GM19240 (cell line): ENCODE results near the gene COL4A6.
"Not testable (repeated sequence)": the region's sequence is repeated elsewhere in the genome, so short reads cannot be mapped to it uniquely, and the experiment has no call there.

Experiments
- DNase-seq: peaks from one replicate; pipeline ENCODE4 v3.0.0; 2011; ENCODE audit warnings: low spot score; ENCODE audit not compliant: insufficient read length

The COL4A6 gene

DNA sequence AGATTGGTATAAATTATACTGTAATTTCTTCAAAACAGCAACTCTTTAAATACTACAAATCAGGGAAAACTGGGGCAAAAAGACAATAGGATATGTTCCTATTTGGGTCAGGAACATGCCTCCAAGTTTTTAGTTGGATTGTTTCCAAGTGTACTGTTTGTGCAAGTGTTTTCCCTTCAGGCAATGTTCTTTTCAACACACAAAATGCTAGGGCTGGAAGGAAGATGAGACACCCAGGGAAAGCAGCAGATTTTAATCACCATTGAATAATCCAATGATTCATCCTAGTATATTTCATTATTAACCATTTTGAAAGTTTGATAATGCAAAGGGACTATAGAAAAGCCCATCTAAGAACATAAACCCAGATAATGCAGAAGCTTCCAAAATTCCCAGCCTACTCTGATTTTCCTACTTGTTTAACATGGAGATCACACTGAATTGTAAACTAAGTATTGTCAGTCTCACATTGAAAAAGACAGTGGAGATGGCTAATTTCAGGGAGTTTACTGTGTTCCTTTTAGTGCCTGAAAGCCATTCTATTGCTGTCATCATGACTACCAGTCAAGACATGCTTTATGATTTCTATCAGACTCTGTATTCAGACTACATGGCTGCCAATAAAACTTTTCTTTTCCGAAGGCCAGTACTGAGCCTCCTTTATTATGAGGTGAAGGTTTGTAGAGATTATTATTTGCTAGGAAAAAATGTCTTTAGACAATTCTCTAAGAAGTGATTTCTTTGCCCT, 38.6 kb downstream of the COL4A6 start:
- DNase-seq = no peak

DNA sequence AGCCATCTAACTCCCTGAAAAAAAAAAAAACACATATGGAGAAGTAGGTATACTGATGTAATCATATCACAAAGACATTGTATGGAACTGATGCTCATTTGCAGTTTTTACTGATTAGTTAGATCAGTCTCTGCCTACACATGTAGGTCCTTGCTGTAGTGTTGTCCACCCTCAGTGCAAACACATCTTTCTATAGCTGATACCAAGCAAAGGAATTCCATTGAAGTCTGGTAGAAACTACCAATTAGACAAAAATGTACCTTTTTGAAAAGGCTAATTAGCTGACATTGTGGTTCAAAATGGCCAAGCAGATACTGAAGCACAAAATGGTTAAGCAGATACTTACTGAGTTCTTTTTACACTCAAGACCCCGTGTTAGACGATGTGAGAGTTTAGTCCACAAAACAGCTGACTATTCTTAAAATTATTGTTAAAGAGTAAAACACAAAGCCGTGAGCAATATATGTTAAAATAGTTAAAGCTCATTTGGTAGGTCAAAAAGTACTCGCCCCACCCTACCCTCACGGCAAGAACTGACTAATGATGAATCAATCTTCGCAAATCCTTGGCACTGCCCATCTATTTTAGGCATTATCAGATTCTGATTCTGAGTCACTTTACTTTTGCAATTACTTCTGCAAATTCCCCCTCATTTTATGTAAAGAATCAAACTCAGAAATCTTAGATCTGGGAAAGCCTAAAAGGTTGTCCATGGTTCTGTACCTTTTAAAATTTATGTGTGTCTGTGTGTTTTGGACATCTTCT, 40.4 kb downstream of the COL4A6 start:
- no peak for DNase-seq

DNA sequence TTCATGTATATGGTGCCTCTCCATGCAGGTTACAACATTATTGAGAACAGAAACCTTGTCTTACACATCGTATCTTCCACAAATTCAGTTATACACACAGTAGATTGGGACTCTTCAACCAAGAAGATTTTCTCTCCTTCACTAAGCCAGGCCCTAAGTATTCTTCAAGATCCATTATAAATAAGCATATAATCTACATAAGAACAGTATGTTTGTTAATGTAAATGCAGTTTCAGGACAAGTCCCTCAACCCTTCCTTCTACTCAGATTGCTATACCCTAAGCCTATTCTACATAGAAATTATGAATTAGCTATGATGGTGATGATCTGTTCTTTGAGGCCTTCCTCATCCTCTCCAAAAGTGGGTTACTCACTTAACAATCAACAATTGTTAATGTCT, 41.2 kb downstream of the COL4A6 start:
- DNase-seq = no peak

DNA sequence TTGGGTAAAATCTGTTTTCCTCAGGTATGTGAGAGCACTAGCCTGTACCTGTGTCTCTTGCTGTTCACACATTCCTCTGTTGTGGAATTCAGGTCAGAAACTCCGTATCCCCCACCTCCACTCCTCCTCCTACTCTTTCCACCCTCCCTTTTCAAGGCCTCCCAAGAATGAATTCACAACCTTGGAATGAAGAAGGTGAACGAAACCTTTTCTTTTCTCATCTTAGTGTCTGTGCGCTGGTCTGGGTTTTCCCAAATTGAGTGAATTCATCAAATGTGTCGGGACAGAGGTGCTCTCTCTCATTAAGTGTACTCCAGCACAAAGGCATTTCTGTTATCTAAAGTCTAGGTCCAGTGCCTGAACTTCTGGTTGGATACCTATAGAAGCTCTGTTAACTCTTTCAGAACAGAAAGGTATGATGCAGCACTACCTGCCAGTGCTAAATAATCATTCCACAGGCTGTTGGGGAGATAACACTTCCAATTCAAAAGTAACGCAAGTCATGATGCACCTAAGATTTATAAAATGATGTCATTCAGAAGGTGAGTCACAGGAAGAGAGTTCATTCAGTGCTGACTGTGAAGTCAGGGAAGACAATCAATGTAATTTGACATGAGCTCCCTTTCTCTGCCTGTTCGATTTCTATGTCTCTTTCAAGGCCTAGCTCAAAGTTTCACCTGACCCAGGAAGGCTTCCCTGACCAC, 41.9 kb downstream of the COL4A6 start:
- DNase-seq = no peak

DNA sequence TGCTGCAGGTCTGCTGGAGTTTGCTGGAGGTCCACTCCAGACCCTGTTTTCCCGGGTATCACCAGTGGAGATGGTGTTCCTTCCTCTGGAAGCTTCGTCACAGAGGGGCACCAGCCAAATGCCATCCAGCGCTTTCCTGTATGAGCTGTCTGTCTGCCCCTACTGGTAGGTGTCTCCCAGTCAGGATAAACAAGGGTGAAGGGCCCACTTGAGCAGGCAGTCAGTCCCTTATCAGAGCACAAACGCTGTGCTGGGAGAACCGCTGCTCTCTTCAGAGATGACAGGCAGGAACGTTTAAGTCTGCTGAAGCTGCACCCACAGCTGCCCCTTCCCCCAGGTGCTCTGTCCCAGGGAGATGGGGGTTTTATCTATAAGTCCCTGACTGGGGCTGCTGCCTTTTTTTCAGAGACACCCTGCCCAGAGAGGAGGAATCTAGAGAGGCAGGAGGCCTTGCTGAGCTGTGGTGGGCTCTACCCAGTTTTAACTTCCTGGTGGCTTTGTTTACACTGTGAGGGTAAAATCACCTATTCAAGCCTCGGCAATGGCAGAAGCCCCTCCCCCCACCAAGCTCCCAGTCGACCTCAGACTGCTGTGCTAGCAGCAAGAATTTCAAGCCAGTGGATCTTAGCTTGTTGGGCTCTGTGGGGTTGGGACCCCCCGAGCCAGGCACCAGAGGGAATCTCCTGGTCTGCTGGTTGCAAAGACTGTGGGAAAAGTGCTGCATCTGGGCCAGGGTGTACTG, 47.1 kb downstream of the COL4A6 start:
- DNase-seq = not testable (repeated sequence)

DNA sequence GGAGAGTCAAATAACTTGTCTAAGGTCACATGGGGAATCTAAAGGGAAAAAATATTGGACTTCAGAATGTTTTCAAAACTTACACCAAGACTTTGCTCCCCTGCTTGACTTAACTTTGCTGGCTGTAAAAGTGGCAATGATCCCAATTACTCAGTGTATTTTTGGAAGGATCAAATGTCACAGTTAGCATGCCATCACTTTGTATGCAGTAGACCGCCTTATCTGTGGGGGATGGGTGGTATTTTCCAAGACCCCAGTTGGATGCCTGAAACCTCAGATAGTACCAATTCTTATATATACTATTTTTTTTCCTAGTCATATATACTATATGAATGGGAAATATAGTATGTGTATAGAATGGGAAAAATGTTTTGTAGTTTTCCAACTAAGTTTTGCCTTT, 53.4 kb downstream of the COL4A6 start:
- DNase-seq = no peak

DNA sequence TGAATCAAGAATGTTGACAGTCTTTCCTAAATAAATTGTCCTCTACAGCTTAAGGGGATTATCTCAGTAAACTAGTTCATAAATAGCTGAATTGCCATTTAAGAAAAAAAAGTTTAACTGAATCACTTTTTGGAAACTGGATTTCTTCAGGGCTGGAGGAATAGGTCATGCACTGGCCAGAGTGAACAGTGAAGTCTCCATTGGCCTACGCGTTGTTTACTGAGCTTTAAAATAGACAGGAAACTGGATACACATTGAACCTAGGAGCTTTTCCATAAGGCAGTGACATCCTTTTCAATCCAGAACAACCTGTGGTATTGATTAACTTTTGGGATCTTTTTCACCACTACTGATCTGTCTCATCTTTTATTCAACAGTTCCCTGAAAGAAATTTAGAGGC, 58.0 kb downstream of the COL4A6 start:
- no peak for DNase-seq

DNA sequence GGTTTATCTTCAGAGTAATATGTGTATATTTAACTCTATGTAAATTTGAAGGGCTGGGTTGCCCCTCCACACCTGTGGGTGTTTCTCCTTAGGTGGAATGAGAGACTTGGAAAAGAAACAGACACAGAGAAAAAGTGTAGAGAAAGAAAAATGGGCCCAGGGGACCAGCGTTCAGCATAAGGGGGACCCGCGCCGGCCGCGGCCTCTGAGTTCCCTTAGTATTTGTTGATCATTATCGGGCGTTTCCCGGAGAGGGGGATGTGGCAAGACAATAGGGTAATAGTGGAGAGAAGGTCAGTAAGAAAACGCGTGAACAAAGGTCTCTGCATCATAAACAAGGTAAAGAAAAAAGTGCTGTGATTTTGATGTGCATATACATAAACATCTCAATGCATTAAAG, 61.4 kb downstream of the COL4A6 start:
- not testable (repeated sequence) for DNase-seq

DNA sequence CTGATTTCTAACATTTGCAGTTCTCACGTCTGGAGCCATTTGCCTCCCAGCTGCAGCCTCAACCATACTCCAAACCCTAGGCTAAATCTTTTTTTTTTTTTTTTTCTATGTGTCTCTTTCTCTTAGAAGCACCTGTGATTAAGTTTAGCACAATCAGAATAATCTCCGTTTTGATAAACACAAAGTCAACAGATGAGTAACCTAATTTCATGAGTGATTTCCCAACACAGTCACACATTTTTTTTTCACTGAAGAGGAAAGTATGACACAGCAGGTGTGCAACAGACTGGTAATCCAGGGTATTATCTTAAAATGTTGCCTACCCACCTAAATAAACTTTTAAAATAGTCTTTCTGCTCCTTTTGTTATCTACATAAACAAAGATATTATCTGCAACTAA, 62.6 kb downstream of the COL4A6 start:
- not testable (repeated sequence) for DNase-seq

DNA sequence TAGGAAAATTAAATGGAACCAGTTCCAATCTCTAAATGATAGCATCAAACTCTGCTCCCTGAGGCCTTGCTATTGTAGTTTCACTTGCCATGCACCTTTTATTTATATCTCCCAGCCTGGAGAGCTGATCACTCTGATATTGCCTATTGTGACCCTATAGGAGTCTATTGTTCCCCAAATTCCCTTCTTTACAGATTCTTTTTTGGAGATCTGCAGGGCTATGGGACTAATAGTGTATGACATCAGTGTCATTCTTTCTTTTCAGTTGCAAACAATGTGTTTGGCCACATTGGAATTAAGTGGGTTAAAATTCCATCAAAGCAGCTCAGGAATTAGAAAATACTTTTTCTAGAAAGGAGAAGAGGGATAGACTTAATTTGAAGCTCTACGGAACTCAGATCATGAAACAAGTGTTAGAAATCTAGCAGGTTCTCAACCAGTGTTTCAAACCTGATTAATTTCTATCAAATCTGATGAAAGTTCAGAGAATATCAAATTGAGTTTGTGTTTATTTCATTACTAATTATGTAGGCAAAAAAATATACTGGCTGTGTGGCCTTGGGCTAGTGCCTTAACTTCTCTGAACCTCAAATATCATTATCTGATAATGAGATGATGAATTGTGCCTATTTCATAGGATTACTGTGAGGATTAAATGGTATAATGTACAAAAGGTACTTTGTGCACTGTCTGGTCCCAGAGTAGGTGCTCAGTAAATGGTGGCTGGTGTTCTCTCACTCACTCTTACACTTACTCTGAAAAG, 71.4 kb downstream of the COL4A6 start:
- DNase-seq = no peak

DNA sequence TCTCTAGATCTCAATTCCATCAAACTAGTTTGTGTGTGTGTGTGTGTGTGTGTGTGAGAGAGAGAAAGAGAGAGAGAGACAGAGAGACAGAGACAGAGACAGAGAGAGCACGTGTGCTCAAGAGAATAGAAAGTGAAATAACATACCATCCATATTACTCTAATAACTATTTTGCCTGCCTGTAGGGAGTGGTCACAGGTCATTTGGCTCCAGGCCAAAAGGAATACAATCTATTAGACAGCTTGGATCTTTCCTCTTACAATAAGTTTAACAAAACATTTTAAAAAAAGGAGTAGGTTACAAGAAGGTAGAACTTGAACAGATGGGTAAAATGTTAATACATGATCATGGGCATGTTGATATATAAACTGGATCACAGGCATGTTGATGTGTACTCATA, 76.2 kb downstream of the COL4A6 start:
- DNase-seq = no peak

DNA sequence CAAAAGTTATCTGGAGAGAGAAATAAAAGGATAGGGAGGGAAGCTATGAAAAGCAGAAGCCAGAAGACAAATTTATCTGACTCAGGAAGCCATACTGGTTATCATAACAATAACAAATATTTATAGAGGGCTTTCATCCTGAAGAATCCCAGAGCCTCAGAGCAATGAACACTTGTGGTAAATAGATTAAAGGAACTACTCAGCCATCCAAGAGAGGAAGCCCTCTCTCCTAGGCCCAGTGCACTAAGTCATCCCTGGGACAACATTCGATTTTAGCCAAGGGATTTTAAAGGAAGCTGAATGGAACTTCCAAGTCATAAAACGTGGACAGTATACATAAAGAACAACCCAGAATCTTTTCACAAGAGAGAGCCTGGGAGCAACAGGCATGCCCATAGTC, 76.9 kb downstream of the COL4A6 start:
- DNase-seq = no peak

DNA sequence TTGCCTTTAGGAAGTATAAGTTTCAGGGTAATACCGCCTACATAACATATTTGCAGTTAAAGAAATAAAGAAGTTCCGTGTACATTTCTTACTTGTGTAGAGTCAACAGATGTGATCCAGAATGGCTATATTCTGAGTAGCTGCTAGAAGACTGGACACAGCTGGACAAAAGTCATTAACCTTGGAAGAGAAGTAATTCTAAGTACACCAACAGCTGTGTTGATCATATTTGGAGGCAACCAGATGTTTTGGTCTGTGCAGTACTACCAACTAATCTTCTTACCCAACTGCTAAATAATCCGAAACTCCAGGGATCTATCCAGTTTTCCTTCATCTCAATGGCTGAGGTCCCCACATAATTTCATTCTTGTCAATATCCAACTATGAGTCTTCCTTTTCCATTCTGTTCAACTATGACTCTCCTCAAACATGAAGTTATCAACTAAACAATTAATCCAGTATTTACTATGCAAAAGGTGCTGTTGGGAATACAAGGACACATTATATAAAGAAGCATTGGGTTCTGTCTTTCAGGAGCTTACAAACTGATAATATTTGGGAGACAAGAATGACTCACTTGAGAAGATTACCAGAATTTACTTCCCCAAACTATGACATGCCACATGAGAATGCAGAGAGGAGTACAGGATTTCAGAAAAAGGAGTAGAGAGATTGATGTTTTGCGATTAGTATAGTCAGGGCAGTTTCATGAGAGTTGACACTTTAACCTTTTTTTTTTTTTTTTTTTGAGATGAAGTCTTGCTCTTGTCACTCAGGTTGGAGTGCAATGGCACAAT, 78.2 kb downstream of the COL4A6 start:
- DNase-seq = no peak

DNA sequence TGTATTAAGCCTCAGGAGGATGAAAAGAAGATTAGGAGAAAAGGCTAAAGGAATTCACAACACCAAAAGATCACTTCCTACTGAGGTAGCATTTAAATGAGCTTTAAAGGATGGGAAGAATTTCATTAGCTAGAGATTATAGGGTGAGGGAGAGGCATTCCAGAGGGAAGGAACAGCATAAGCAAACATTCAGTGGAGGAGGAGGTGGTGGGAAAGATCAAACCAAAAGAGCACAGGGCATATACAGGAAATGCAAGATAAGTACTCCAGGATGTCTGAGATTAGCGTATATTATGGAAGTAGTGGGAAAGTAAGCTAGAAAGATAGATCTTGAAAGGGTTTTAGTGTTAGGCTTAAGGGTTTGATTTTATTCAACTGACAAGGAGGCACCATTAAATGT, 84.8 kb downstream of the COL4A6 start:
- DNase-seq = no peak

DNA sequence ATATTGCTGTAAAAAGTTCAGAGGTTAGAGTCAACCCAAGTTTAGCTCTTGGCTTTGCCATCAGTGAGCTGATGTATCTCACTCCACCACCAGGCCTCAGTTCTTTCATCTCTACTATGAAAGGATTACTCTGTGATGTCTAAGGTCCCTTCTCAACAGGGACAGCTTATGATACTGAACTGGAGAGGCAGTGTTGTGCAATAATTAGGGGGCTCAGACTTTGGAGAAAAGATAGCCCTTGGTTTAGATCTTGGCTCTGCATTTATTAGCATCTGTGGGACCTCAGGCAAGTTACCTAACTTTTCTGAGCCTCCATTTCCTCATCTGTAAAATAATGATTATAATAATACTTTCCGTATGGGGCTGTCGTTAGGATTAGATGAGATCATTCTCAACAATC, 89.0 kb downstream of the COL4A6 start:
- DNase-seq = no peak

DNA sequence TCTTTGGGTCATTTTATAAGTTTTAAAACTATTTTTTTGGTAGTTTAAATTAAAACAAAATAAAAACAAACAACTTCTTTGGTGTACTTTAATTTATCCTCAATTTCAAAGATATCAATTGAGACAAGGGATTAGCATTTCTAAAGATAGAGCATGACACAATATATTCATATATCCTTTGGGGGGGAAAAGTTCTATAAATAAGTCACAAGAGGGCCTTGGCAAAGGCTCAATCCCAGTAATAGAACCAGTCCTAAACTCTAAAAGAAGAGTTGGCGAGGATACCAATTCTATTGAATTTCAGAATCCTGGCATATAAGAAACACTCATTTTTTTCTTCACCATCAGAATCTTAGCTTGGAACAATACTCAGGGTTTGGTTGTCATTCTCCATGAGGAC, 89.7 kb downstream of the COL4A6 start:
- no peak for DNase-seq

DNA sequence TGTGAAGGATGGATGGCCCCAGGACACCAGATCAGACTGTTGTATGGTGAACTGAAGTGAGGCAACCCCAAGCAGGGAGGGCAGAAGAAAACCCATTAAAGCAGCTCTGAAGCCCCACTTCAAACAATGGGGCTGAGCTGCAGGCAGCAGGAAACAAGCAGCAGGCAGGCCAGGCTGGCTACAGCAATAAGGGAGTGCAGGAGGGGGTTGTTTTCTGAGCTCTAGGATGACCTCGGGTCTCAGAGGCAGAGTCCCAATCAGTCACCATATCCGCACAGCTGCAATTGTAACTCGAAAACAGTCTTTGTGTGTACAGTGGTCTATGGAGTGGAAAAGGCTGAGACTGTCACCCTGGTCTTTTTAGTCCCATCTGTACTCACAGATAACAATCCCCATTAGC, 90.4 kb downstream of the COL4A6 start:
- DNase-seq = no peak

DNA sequence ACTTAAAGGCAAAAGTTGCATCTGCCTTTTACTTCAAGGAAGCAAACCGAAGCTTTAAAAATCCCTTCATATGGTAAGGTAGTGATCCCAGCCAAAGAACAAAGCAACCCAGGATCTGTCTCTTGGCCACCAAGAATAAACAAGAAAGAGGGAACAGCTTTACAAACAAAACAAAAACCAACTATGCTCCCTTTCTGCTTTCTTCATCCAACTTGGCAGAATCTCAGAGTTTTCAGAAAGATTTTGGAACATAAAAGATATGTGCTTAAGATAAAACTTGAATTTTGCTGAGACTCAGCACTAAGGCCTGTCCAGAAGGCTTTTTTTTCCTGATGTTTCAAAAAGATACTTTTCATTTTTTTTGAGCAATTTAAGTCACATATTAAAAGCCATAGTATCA, 94.0 kb downstream of the COL4A6 start:
- DNase-seq = no peak

DNA sequence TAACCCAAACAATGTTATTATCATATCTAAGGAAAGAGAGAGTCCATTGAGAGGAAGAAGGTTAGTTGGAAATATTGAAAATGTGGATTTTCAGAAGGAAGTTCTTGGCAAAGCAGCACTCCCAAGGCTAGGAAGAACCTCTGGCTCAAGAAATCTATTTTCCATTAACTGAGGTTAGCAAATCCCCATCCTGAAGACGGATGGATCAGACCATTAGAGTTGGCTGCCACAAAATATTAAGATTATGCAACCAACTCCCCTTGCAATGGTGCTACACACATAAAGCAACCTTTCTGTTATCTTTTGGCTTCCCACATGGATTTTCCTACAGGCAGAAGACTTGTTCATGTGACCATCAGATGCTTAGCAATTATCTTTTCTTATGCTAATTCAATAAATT, 96.3 kb downstream of the COL4A6 start:
- DNase-seq = no peak

DNA sequence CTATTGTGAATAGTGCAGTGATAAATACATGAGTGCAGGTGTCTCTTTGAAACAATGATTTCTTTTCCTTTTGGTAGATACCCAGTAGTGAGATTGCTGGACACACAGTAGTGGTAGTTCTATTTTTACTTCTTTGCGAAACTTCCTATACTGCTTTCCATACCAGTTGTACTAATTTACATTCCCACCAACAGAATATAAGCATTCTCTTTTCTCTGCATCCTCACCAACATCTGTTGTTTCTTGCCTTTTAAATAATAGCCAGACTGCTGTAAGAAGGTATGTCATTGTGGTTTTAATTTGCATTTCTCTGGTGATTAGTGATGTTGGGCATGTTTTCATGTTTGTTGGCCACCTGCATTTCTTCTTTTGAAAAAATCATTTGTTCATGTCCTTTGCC, 105.9 kb downstream of the COL4A6 start:
- no peak for DNase-seq
